Ishikawa (cell line): ENCODE data around the gene PRRT1B.

ENCODE experiments used
- CEBPB ChIP-seq: IDR thresholded peaks from 2 replicates; pipeline ENCODE4 v1.6.1; 2012
- CREB1 ChIP-seq: IDR thresholded peaks from 2 replicates; pipeline ENCODE4 v1.6.1; 2012; ENCODE audit warnings: low read depth
- EGR1 ChIP-seq: IDR thresholded peaks from 2 replicates; pipeline ENCODE4 v1.6.1; 2012
- EP300 ChIP-seq: IDR thresholded peaks from 2 replicates; pipeline ENCODE4 v1.6.1; 2012; ENCODE audit warnings: borderline replicate concordance
- FOXM1 ChIP-seq: IDR thresholded peaks from 2 replicates; pipeline ENCODE4 v1.6.1; 2012; ENCODE audit warnings: low read depth, borderline replicate concordance
- MAX ChIP-seq: IDR thresholded peaks from 2 replicates; pipeline ENCODE4 v1.6.1; 2012
- NFIC ChIP-seq: IDR thresholded peaks from 2 replicates; pipeline ENCODE4 v1.6.1; 2012
- RAD21 ChIP-seq: IDR thresholded peaks from 2 replicates; pipeline ENCODE4 v1.6.1; 2012; ENCODE audit warnings: low read depth
- REST ChIP-seq: IDR thresholded peaks from 2 replicates; pipeline ENCODE4 v1.6.1; 2012; ENCODE audit warnings: low read depth, mild to moderate bottlenecking
- TAF1 ChIP-seq: IDR thresholded peaks from 2 replicates; pipeline ENCODE4 v1.6.1; 2012; ENCODE audit warnings: low read depth, mild to moderate bottlenecking
- TCF12 ChIP-seq: IDR thresholded peaks from 2 replicates; pipeline ENCODE4 v1.6.1; 2012; ENCODE audit warnings: low read depth
- TEAD4 ChIP-seq: IDR thresholded peaks from 2 replicates; pipeline ENCODE4 v1.6.1; 2012
- USF1 ChIP-seq: IDR thresholded peaks from 2 replicates; pipeline ENCODE4 v1.6.1; 2012
- YY1 ChIP-seq: IDR thresholded peaks from 2 replicates; pipeline ENCODE4 v1.6.1; 2012; ENCODE audit warnings: low read depth
- ZBTB7A ChIP-seq: IDR thresholded peaks from 2 replicates; pipeline ENCODE4 v1.6.1; 2012; ENCODE audit warnings: low read depth

PRRT1B gene

GRCh38 chr9:131554843-131555351 lies 9.6 kb downstream of the PRRT1B start:
- no peak for TF ChIP-seq TEAD4
- TF ChIP-seq USF1: no peak
- TF ChIP-seq FOXM1: no peak
- no peak for TF ChIP-seq TCF12
- TF ChIP-seq REST: no peak
- no peak for TF ChIP-seq CEBPB

GRCh38 chr9:131555841-131556673 lies 10.7 kb downstream of the PRRT1B start:
- TF ChIP-seq NFIC (no peak), TCF12 (no peak), REST (no peak)

- no peak for TF ChIP-seq REST
- no peak for TF ChIP-seq TAF1
- no peak for TF ChIP-seq RAD21
- TF ChIP-seq USF1: no peak
- no peak for TF ChIP-seq ZBTB7A
- no peak for TF ChIP-seq CEBPB
- TF ChIP-seq MAX: no peak
- TF ChIP-seq EGR1: no peak
- no peak for TF ChIP-seq TCF12
- no peak for TF ChIP-seq CREB1
- TF ChIP-seq FOXM1: no peak
- TF ChIP-seq EP300: no peak
- no peak for TF ChIP-seq YY1
- TF ChIP-seq TEAD4: no peak
- no peak for TF ChIP-seq NFIC
Observed at GRCh38 chr9:131557855-131558548, 12.7 kb downstream of the PRRT1B start.

GRCh38 chr9:131559421-131560000 lies 14.2 kb downstream of the PRRT1B start:
- TF ChIP-seq CREB1 (no peak), RAD21 (no peak), TCF12 (no peak), EGR1 (no peak), TEAD4 (no peak), FOXM1 (no peak), USF1 (no peak), TAF1 (no peak), EP300 (no peak), MAX (no peak), NFIC (no peak), ZBTB7A (no peak), REST (no peak), CEBPB (no peak)
